GDM1 (cell line): ENCODE measurements around the gene SERPINA3.
"Not testable (repeated sequence)": the region's sequence is repeated elsewhere in the genome, so short reads cannot be mapped to it uniquely, and the experiment has no call there.

ENCODE experiments used
- DNase-seq: peaks from one replicate; lab custom pipeline; 2025; lab: John Stamatoyannopoulos, UW

Gene SERPINA3

DNA sequence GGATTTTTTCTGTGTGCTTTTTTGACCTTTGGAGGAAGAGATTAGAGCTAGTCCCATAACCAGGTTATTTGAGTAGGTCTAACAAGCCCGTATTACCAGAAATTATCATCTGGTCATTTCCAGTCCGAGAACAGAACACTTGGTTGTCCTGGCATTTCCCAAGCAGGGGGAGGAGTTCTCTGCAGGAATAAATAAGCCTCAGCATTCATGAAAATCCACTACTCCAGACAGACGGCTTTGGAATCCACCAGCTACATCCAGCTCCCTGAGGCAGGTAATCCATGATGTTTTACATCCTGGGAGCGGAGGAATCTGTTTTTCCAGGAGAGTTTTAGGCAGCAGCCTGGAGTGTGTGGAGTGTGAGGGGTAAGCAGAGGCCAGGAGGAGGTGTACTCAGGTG lies at the start of gene SERPINA3:
Gene SERPINA3, plus strand, starts transcription at position 218 of the 400 bp plus-strand sequence. CDS start 2,051 bp downstream, outside the sequence.
- DNase-seq, result no peak

DNA sequence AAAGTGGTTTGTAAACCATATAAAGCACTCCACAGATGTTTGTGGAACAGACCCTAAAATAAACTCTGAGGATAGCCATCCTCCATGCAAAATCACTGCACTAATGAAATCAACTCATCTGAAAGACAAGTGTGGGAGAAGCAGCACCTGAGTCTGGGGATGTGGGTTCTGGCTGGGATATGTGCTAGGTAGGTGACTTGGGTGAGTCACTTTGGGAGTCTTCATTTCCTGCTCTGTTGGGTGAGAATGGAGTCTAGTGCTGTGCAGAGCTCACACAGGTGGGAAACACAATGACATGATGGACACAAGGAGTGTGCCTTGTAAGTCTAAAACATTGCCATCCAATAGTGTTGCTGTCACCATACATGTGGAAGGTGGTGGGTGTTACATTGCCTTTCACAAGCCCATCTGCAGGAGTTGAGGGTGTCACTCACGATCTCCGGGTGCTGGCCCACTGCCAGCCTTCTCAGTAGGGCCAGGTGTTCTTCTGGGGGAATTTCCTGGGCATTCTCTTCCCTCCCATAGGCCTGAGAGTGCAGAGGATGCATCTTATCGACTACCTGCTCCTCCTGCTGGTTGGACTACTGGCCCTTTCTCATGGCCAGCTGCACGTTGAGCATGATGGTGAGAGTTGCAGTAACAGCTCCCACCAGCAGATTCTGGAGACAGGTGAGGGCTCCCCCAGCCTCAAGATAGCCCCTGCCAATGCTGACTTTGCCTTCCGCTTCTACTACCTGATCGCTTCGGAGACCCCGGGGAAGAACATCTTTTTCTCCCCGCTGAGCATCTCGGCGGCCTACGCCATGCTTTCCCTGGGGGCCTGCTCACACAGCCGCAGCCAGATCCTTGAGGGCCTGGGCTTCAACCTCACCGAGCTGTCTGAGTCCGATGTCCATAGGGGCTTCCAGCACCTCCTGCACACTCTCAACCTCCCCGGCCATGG lies 49.0 kb upstream of the SERPINA3 start:
- no peak for DNase-seq

DNA sequence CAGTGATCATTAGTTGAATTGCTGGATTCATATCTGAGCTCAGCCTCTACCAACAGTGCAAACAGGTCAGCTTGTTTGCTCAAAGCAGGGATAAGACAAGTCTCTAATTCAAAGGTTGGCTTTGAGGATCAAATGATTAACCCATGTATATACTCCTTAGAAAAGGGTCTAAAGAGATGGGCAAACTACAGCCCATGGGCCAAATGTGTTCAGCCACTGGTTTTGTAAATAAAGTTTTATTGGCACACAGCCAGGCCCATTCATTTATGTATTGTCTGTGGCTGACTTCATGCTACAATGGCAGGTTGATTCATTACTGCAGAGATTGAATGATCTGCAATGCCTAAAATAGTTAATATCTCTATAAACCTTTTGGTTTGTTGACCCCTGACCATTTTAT lies 47.8 kb upstream of the SERPINA3 start:
- no peak for DNase-seq

DNA sequence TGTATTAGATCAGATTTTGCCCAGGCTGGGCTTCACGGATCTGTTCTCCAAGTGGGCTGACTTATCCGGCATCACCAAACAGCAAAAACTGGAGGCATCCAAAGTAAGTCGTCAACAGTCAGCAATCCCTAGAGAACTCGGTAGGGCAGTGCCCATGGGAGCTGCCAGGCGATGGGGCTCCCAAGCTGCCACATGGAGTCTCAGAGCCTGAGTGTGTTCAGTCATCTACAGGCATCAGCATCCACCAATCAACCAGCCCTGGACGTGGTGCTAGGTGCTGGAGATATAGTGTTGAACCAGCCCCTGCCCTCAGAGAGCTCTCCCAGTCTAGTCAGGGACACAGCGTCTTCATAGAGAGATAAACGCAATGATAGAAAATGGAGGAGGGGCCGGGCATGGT lies 44.0 kb upstream of the SERPINA3 start:
- no peak for DNase-seq

DNA sequence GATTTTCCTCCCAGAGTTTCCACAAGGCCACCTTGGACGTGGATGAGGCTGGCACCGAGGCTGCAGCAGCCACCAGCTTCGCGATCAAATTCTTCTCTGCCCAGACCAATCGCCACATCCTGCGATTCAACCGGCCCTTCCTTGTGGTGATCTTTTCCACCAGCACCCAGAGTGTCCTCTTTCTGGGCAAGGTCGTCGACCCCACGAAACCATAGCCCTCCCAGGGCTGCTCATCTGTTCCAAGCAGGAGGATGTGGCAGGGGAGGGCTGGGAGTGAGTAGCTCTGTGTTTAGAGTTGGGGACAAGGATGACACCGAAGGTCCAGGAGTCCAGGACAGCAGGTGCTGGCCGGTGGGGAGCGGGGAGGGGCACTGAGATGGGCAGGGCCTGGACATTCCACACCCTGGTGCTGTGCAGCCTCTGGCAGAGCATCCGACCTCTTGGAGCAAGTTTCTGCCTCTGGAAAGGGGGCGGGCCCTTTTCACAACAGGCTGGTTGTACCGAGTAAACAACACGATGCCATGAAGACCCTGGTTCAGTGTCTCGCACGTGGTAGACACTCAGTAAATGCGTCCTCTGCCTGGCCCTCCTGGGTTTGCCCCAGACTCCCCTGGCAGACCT lies 42.7 kb upstream of the SERPINA3 start:
- no peak for DNase-seq

DNA sequence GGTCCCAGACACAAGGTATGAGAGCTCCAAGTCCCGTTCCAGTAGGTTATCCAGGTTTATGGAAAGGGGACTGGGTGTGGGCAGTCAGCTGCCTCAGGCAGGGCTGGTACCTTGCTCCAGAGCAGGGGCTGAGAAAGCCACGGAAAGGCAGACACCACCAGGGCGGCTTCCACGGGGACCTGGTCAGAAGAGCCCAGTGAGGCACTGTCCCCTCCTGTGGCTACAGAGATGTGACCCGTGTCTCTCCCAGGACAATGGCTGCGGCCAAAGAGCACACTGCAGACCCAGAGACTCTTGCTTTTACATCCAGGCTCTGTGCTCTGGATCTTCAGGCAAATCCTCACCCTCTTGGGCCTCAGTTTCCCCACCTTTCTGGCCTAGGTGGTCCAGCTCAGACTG lies 42.2 kb upstream of the SERPINA3 start:
- DNase-seq, result no peak

DNA sequence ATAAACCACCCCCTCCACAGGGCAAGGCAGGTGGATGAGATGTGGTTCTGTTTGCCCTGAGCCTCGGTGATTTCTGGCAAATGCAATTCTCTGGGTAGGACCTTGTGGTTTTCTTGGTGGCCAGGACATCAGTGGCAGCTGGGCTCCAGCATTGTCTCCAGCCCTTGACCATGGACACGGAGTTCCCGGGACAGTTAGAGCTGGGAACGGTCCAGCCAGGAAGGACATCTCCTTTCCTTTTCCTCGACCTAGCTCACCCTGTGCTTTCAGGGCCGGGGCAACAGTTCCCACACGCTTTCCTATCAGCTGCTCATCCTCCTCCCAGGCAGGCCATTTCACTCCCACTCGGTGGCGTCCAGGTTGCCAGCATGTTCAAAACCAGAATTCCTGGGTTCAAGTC lies 41.8 kb upstream of the SERPINA3 start:
- DNase-seq, result no peak

DNA sequence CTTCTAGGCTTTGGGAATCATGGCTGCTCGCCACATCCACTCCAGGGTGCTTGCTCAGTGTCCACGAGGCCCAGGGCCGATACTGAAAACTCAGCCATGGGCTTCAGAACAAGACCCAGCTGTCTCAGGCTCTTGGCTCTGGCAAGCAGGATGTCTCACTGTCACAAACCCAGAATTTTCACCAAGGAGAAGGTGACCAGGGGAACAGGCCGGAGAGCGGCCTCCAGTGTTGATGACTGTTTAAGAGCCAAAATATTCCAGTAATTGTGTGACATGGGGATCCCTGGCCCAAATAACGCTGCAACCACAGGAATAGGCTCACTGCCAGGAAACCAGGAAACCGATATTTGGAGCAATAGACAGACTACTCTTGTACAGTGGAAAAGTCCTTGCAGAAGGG lies 40.8 kb upstream of the SERPINA3 start:
- no peak for DNase-seq

DNA sequence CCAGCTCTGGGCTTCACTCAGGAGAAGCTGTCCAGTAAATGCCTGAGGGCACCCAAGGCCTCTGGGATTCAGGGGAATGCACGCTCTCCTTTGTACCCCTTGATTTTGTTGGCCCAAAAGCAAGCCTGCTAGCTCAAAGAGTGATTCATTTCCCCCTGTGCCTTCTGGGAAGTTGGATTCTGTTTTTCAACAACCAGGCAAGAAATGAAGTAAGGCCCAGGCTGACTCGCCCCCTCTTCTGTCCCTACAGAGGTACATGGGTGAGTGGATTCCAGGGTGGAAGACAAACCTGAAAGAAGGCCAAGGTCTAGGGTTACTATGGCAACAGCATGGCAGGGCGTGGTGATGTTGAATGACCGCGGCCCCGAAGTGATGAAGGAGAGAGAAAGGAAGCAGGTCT lies 40.2 kb upstream of the SERPINA3 start:
- DNase-seq, result no peak

DNA sequence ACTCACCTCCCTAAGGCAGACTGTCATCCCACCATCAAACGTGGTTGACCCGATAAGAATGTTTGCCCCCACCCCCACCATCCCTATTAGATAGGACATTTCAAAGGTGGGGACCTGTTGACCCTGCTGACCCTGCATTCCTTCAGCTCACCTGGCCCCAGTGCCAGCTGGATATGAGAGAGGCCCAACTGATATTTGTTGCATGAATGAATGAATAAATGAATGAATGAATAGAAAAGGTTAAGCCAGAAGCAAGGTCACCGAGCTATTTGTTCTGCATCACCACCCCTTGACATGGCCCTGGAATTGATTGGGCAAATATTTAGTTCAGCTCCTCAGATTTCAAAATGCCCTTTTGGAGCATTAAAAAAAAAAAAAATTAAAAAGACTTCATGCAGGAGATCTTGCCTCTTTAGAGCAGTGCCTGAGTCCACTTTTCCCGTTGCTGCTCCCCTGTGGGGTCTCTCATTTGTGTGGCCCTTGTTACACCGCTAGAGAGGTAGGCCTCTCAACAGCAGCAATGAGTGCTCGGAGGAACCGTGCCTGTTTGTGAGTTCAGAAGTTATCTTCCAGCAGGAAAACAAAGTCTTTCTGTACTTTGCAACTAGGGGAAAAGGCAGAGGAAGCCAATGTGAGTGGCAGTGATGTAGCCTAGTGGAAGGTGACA lies 39.4 kb upstream of the SERPINA3 start:
- DNase-seq, result no peak

DNA sequence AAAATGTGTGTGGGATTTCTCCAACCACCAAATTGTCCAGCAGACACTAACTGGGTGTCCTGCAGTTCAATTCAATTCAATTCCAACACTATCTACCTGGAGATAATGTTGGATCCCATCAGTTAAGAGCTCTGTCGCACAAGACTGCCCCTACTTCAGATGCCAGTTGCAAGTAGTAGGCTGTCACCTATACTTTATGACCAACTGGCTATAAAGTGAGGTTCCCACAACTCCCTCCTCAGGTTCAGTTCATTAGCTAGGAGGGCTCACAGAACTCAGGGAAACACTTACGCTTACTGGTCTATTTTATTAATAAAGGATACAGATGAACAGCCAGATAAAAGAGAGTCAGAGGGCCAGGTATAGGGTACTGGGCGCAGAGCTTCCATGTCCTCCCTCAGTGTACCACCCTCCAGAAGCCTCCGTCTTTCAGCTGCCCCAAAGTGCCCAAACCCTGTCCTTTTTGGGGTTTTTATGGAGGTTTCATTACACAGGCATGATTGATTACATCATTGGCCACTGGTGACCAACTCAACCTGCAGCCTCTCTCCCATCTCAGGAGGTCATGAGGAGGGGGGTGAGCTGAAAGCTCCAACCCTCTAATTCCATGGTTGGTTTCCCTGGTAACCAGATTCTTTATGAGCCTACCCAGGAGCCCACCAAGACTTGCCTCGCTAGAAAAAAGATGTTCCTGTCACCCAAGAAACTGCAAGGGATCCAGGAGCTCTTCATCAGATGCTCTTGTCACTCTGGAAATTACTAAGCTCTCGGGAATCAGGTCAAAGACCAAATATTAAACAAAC lies 38.5 kb upstream of the SERPINA3 start:
- no peak for DNase-seq

DNA sequence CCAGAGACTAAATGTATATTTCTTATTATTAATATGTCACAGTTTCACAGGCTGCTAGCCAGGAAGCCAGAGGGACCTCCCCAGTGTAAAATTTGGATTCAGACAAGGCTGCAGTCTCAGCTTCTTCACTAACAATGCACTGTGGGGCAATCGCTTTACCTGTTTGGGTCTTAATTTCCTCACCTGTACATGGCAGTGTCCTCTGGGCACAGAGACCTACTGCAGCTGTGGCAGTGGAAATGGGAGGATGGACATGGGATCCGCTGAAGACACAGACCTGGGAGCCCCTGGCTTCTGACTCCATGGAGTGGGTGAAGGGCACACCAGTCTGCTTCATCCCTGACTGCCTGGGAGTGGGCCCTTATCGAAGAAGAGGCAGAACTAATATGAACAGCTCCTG lies 37.9 kb upstream of the SERPINA3 start:
- no peak for DNase-seq

DNA sequence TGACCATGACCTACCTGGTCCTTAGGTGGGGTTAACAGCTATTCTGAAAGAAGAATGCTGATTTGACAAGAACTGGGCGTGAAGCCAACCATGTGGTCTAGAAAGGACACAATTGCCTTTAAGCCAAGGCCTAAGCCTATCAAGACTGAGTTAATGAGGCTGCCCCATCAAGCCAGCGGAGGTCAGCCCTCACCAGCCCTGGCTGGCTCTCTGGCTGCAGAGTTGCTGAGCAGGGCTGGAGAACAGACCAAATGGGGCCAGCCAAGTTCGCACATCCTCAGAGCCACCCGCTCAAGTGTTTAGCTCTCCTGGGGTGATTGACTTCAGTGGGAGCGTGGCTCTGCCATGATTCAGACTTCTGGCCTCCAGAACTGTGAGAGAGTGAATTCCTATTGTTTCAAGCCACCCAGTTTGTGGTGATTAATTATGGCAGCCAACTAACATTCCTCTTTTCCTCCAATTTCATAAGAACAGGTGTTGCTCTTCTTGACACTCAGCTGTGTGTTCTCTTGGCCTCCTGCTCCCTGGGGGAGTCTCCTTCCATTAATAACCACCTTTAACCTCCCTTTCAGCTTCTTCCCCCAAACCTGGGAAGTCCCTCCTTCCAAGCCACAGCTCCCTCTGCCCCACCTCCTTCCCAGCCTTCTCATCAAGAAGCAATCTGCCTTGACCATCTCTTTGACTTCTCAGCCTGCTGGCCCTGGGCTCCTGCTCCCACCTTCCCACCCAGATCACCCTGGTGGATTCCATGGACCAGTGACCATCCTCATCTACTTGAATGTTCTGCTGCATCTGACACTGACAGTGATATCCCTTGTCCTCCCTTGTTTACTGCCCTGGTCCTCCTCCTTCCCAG lies 36.2 kb upstream of the SERPINA3 start:
- DNase-seq, result no peak

DNA sequence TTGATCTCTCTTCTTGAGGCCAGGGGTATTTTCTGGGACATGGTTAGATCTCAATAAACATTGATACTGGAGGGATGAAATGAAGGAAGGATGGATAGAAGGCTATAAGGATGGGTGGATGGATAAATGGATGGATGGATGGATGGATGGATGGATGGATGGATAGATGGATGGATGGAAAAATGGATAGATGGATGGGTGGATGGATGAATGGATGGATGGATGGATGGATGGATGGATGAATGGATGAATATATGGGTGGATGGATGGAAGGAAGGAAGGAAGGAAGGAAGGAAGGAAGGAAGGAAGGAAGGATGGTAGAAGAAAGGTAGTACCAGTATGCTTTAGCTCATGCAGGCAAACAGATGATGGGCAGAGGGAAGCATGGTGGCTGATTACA lies 34.7 kb upstream of the SERPINA3 start:
- not testable (repeated sequence) for DNase-seq

DNA sequence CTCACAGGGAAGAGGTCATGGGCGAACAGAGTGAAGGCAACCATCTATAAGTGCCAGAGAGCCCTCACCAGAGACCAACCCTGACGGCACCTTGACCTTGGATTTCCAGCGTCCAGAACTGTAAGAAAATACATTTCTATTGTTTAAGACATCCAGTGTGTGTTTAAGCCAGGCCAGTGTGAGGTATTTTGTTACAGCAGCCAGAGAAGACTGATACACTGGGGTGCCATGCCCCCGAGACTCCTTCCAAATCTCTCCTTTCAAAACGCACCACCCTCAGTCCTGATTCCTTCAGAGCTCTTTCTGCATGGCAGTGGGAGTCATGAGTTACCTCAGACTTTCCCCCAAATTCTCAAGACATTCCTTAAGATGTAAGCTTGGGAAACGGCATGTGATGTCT lies 33.5 kb upstream of the SERPINA3 start:
- DNase-seq, result no peak

DNA sequence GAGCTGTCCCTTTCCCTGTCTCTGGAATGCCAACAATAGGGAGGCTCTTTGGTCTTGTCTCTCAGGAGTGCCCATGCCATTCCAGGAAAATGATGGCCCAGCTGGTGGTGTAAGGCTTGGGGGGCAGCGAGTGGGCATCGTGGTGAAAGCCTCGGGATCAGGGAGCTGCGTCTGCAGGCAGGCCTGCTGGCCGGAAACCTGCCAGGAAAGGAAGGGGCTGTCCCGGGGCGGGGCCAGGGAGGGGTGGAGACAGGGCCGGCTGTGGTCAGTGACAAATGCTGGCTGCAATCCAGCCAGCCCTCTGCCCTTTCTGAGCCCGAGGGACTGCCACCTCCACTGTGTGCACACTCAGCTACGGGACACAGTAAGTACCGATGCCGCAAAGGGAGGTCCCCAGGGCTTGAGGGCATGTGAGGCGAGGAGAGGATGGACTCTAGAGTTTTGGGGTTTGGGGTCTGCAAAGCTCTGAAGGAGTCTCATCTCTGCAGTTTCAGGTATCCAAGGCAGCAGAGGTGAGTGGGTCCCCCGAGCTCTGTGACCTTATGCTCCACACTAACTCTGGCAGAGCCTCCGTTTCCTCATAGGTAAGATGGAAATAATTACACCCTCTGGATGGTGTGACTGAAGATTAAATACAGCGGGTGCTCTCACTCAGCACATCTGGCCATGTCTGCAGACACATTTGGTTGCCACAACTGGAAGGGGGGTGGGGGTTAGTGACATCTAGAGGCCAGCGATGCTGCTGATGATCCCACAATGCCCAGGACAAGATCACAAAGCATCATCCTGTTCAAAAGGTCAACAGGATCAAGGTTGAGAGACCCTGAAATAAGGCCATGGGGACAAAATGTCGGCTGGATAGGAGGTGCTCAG lies 30.8 kb upstream of the SERPINA3 start, which contains the start of gene SERPINA5:
Gene SERPINA5, plus strand, starts transcription at position 300 of the 873 bp plus-strand sequence. CDS start 5,937 bp downstream, outside the sequence.
- no peak for DNase-seq

DNA sequence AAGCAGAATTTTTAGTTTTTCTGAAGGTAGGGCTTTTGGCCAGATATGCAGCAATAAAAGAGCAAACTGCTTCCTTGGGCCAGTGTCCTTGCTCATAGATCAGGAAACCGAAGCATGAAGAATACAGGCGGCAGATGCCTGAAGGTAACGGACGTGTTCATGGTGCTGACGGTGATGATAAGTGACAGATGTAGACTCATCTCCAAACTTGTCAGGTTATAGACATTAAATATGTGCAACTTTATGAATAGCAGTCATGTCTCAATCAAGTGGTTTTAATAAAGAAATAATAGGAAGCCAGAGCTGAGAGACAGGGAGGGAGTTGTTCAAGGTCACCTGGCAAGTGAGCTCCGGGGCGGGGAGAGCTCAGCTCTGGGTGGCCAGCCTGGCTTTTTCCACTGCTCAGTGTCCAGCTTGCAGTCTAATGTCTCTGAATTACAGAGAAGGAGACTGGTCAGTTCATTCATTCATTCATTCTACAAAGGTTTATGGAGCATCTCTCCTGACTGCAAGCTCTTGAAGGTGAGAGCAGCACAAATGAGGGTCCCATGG lies 29.9 kb upstream of the SERPINA3 start:
- no peak for DNase-seq

DNA sequence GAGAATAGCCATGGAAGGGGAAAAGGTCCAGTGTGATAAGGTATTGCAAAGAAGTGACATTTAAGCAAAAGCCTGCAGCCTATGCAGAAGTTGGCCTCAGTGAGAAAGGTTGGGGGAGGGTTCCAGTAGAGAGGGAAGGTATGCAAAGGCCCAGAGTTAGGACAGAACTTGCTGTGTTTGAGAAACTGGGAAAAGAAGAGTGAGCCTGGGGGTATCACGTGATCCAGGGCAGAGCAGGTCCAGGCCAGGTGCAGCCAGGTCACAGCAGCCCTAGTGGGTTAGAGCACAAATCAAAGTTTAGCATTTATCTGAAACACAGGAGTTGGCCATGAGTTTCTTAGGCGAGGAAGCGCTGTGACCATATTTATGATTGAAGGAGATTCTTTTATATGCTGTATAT lies 29.3 kb upstream of the SERPINA3 start:
- DNase-seq, result no peak

DNA sequence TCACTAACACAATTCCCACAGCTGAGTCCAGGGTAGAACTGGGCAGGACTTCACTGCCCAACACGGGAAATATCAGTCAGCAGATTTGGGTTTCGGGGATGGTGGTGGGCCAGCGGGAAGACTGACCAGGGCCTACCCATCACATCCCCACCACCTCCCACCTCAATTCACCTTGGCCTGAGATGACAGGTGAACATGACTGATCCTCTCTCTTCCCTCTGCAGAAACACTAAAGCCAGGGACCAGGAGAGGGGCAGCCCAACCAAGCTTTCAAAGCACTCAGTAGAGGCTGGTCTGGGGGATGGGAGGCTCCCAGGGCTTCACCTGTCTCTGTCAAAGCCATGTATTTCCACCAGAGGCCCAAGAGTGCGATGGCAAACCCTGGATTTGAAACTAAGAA lies 28.6 kb upstream of the SERPINA3 start:
- no peak for DNase-seq
